Calu3 (cell line): ENCODE measurements around the gene YIF1B. TPM values are rescaled to one million over a fixed set of nuclear protein-coding genes. Genes with fewer than 3 reads are reported as not detected.
A peak's percentile ranks its signal among the peaks of the same experiment; 100 is the strongest.

Experiments used
- BruUV-seq: library from RNA; stranded (reverse); fragments of 400-500 nt; replicated peaks from 2 replicates; lab custom pipeline; 2021; lab: Mats Ljungman, UMichigan
- CTCF ChIA-PET: fragments of 300-600 bp; sonication (Branson Sonifier 250); formaldehyde crosslinking; loops from one replicate; lab custom pipeline; 2022; ENCODE audit warnings: antibody characterized with exemption; lab: Charles Lee
- DNase-seq: peaks from one replicate; pipeline ENCODE4 v3.0.0; 2022
- H3K27ac Mint-ChIP-seq: one replicate; pipeline ENCODE4 v1.8.0; 2022; ENCODE audit warnings: mixed read lengths; ENCODE audit not compliant: unreplicated experiment
- H3K27me3 Mint-ChIP-seq: one replicate; pipeline ENCODE4 v1.8.0; 2022; ENCODE audit warnings: mixed read lengths; ENCODE audit not compliant: unreplicated experiment
- H3K36me3 Mint-ChIP-seq: one replicate; pipeline ENCODE4 v1.8.0; 2022; ENCODE audit warnings: mild to moderate bottlenecking, moderate library complexity, mixed read lengths; ENCODE audit not compliant: insufficient read depth, unreplicated experiment
- H3K4me1 Mint-ChIP-seq: one replicate; pipeline ENCODE4 v1.8.0; 2022; ENCODE audit warnings: mild to moderate bottlenecking, low read depth, mixed read lengths; ENCODE audit not compliant: unreplicated experiment
- H3K4me3 Mint-ChIP-seq: one replicate; pipeline ENCODE4 v1.8.0; 2022; ENCODE audit warnings: mild to moderate bottlenecking, low read depth, moderate library complexity, mixed read lengths; ENCODE audit not compliant: unreplicated experiment
- H3K9me3 Mint-ChIP-seq: one replicate; pipeline ENCODE4 v1.8.0; 2022; ENCODE audit warnings: low read depth, mixed read lengths; ENCODE audit not compliant: unreplicated experiment
- intact Hi-C: fragments of 100-400 bp; cut with micrococcal nuclease; formaldehyde crosslinking; loops from one replicate; pipeline ENCODE4 v1.10.0; 2022; ENCODE audit not compliant: unreplicated experiment
- total RNA-seq: library from RNA; stranded (reverse); gene quantifications from 2 replicates; pipeline ENCODE4 v1.2.3, GENCODE V29; 2022
- TF ChIP-seq, protein P1 (sequence below): fragments of 200-600 bp; IDR thresholded peaks from one replicate; pipeline ENCODE4 v1.8.0; 2022; ENCODE audit warnings: antibody characterized with exemption; ENCODE audit not compliant: unreplicated experiment

Gene YIF1B
- total RNA-seq, 1 experiment from 2014 or later: 45.4 TPM

GRCh38 chr19:38276942-38277517, 38.7 kb downstream of the YIF1B start:
- H3K9me3 Mint-ChIP-seq: no peaks in the 10 kb centered on the region
- DNase-seq: no peak
- peaks cover 66% of the 10 kb centered on the region for H3K4me1 Mint-ChIP-seq
- CTCF ChIA-PET: interaction anchor here (0.7 to 1.7 kb wide), 6 partner anchors 10 to 97 kb away, joined by 3 to 16 read pairs (median 3); partner anchors contain the start of genes C19orf33, PSMD8 and SPINT2
- H3K27ac Mint-ChIP-seq: peak overlapping the region; percentile 54
- BruUV-seq: no TSS peak
- no peak overlapping the region for H3K4me3 Mint-ChIP-seq
- H3K27me3 Mint-ChIP-seq: no peaks in the 10 kb centered on the region
- H3K36me3 Mint-ChIP-seq: peaks cover 83% of the 10 kb centered on the region
- intact Hi-C loops: no loop called here
- TF ChIP-seq, protein P1, sequence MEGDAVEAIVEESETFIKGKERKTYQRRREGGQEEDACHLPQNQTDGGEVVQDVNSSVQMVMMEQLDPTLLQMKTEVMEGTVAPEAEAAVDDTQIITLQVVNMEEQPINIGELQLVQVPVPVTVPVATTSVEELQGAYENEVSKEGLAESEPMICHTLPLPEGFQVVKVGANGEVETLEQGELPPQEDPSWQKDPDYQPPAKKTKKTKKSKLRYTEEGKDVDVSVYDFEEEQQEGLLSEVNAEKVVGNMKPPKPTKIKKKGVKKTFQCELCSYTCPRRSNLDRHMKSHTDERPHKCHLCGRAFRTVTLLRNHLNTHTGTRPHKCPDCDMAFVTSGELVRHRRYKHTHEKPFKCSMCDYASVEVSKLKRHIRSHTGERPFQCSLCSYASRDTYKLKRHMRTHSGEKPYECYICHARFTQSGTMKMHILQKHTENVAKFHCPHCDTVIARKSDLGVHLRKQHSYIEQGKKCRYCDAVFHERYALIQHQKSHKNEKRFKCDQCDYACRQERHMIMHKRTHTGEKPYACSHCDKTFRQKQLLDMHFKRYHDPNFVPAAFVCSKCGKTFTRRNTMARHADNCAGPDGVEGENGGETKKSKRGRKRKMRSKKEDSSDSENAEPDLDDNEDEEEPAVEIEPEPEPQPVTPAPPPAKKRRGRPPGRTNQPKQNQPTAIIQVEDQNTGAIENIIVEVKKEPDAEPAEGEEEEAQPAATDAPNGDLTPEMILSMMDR: no peak

GRCh38 chr19:38274739-38275138, 41.0 kb downstream of the YIF1B start:
- CTCF ChIA-PET: interaction anchor here (1.1 to 1.8 kb wide), 2 partner anchors 9 to 16 kb away, joined by 4 read pairs; no protein-coding TSS in a partner anchor
- Mint-ChIP-seq H3K4me1 (peaks cover 67% of the 10 kb centered on the region), H3K27me3 (no peaks in the 10 kb centered on the region), H3K4me3 (no peak overlapping the region), H3K9me3 (no peaks in the 10 kb centered on the region), H3K36me3 (peaks cover 84% of the 10 kb centered on the region), H3K27ac (no peak overlapping the region)
- no peak for DNase-seq
- intact Hi-C loops: no loop called here
- TF ChIP-seq, protein P1: no peak
- no TSS peak for BruUV-seq

DNA sequence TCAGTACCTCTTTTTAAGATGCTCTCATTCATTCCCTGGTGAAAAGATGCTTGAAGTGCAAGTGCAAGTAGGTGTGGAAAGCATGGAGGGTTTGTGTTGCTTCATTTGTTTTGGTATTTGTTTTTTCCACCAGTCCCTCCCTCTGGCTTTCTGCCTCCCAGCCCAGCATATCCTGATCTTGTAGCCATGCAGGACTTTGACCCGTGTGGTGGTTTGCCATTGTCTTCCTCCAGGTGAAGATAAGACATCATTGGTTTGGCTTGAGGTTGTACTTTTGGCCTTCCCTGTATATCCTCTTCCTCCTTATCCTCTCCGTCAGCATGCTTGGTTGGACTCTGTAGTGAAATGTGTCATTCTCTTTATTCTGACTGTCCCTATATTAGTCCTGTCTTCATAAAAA, 42.2 kb downstream of the YIF1B start:
- no TSS peak for BruUV-seq
- TF ChIP-seq, protein P1: no peak
- H3K4me3 Mint-ChIP-seq: peak overlapping the region; percentile 35
- peaks cover 90% of the 10 kb centered on the region for H3K36me3 Mint-ChIP-seq
- H3K4me1 Mint-ChIP-seq: peaks cover 73% of the 10 kb centered on the region
- DNase-seq: peak; percentile 39
- intact Hi-C loops: no loop called here
- no peaks in the 10 kb centered on the region for H3K9me3 Mint-ChIP-seq
- peak overlapping the region; percentile 57 for H3K27ac Mint-ChIP-seq
- CTCF ChIA-PET: interaction anchor here (1.8 kb wide), 1 partner anchor 18 kb away, joined by 4 read pairs; no protein-coding TSS in a partner anchor
- no peaks in the 10 kb centered on the region for H3K27me3 Mint-ChIP-seq

GRCh38 chr19:38270587-38271167, 45.1 kb downstream of the YIF1B start:
- peaks cover 85% of the 10 kb centered on the region for H3K4me1 Mint-ChIP-seq
- BruUV-seq: no TSS peak
- CTCF ChIA-PET: no interaction called here
- intact Hi-C loops: no loop called here
- no peak for DNase-seq
- peaks cover 90% of the 10 kb centered on the region for H3K36me3 Mint-ChIP-seq
- H3K27me3 Mint-ChIP-seq: no peaks in the 10 kb centered on the region
- H3K9me3 Mint-ChIP-seq: no peaks in the 10 kb centered on the region
- no peak overlapping the region for H3K27ac Mint-ChIP-seq
- TF ChIP-seq, protein P1: no peak
- no peak overlapping the region for H3K4me3 Mint-ChIP-seq
